H1 (cell line): Measurements from ENCODE around the gene CDC45. TPM values are rescaled to one million over a fixed set of nuclear protein-coding genes. Genes with fewer than 3 reads are reported as not detected.

ENCODE experiments used
- polyA plus RNA-seq, 7 experiments: library from polyadenylated mRNA; depleted of rRNA in 3 of 7; stranded (reverse) in 5 of 7; unstranded in 2 of 7; fragments of >200 nt in 5 of 7; fragments of 200-250 nt in 2 of 7; gene quantifications; 1 replicate in 5 of 7; 2 replicates in 1 of 7; 4 replicates in 1 of 7; pipeline versions ENCODE4 v1.2.1 to v1.2.3, GENCODE V29; 2011 to 2013; ENCODE audit warnings: missing spikeins in 2 of 7, mixed read lengths in 2 of 7
- total RNA-seq: library from RNA; stranded (reverse); fragmentation: NEBNext Ultra II Directional; extraction: Animal tissue kit (Norgen Biotek cat#: 25700); gene quantifications from 2 replicates; pipeline ENCODE4 v1.2.1, GENCODE V29; 2021
- TF ChIP-seq, protein P1 (sequence below): fragments of 300-600 bp; sonication (generic); IDR thresholded peaks from 2 replicates; pipeline ENCODE4 v1.7.1; 2012; ENCODE audit warnings: low read length, moderate library complexity, mild to moderate bottlenecking, inconsistent platforms; ENCODE audit not compliant: insufficient replicate concordance

Gene CDC45
- total and polyA plus RNA-seq, 2 of the 8 experiments (the other 6 are each of a cell fraction or from before 2014, with no cell fraction given) = 31.9 to 37.7 TPM

DNA sequence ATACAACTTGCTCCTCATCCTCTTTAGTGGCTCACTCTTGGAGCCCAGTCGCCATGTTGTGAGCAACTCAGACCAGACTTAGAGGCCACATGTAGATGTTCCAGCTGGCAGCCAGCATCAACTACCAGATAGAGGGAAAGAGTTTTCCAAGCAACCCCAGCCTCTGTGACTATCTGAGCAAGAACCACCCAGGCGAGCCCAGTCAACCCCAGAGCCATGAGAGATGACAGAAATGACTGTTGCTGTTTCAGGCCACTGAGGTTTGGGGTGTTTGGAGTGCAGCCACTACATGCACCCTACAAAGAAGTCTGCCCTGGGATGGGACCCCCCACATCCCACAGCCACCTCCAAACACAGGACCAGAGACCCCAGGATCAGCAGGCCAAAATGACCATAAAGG lies 69.2 kb downstream of the CDC45 start (continued):
- TF ChIP-seq, protein P1, sequence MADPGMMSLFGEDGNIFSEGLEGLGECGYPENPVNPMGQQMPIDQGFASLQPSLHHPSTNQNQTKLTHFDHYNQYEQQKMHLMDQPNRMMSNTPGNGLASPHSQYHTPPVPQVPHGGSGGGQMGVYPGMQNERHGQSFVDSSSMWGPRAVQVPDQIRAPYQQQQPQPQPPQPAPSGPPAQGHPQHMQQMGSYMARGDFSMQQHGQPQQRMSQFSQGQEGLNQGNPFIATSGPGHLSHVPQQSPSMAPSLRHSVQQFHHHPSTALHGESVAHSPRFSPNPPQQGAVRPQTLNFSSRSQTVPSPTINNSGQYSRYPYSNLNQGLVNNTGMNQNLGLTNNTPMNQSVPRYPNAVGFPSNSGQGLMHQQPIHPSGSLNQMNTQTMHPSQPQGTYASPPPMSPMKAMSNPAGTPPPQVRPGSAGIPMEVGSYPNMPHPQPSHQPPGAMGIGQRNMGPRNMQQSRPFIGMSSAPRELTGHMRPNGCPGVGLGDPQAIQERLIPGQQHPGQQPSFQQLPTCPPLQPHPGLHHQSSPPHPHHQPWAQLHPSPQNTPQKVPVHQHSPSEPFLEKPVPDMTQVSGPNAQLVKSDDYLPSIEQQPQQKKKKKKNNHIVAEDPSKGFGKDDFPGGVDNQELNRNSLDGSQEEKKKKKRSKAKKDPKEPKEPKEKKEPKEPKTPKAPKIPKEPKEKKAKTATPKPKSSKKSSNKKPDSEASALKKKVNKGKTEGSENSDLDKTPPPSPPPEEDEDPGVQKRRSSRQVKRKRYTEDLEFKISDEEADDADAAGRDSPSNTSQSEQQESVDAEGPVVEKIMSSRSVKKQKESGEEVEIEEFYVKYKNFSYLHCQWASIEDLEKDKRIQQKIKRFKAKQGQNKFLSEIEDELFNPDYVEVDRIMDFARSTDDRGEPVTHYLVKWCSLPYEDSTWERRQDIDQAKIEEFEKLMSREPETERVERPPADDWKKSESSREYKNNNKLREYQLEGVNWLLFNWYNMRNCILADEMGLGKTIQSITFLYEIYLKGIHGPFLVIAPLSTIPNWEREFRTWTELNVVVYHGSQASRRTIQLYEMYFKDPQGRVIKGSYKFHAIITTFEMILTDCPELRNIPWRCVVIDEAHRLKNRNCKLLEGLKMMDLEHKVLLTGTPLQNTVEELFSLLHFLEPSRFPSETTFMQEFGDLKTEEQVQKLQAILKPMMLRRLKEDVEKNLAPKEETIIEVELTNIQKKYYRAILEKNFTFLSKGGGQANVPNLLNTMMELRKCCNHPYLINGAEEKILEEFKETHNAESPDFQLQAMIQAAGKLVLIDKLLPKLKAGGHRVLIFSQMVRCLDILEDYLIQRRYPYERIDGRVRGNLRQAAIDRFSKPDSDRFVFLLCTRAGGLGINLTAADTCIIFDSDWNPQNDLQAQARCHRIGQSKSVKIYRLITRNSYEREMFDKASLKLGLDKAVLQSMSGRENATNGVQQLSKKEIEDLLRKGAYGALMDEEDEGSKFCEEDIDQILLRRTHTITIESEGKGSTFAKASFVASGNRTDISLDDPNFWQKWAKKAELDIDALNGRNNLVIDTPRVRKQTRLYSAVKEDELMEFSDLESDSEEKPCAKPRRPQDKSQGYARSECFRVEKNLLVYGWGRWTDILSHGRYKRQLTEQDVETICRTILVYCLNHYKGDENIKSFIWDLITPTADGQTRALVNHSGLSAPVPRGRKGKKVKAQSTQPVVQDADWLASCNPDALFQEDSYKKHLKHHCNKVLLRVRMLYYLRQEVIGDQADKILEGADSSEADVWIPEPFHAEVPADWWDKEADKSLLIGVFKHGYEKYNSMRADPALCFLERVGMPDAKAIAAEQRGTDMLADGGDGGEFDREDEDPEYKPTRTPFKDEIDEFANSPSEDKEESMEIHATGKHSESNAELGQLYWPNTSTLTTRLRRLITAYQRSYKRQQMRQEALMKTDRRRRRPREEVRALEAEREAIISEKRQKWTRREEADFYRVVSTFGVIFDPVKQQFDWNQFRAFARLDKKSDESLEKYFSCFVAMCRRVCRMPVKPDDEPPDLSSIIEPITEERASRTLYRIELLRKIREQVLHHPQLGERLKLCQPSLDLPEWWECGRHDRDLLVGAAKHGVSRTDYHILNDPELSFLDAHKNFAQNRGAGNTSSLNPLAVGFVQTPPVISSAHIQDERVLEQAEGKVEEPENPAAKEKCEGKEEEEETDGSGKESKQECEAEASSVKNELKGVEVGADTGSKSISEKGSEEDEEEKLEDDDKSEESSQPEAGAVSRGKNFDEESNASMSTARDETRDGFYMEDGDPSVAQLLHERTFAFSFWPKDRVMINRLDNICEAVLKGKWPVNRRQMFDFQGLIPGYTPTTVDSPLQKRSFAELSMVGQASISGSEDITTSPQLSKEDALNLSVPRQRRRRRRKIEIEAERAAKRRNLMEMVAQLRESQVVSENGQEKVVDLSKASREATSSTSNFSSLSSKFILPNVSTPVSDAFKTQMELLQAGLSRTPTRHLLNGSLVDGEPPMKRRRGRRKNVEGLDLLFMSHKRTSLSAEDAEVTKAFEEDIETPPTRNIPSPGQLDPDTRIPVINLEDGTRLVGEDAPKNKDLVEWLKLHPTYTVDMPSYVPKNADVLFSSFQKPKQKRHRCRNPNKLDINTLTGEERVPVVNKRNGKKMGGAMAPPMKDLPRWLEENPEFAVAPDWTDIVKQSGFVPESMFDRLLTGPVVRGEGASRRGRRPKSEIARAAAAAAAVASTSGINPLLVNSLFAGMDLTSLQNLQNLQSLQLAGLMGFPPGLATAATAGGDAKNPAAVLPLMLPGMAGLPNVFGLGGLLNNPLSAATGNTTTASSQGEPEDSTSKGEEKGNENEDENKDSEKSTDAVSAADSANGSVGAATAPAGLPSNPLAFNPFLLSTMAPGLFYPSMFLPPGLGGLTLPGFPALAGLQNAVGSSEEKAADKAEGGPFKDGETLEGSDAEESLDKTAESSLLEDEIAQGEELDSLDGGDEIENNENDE = no peak
